RWPE2 (cell line): ENCODE data around the gene PKM.

ENCODE experiments used
- ATAC-seq: fragments of 200-7000 bp; cut with Tn5 transposase; 3 replicates; pipeline ENCODE4 v1.9.1; 2021; ENCODE audit warnings: low read depth
- DNase-seq: peaks from one replicate; pipeline ENCODE4 v3.0.0-alpha.2; 2020; ENCODE audit warnings: low spot score
- H3K27ac ChIP-seq: fragments of 450-650 bp; 2 replicates; pipeline ENCODE4 v1.5.1; 2017; ENCODE audit warnings: mild to moderate bottlenecking; ENCODE audit not compliant: poor library complexity, severe bottlenecking
- H3K27me3 ChIP-seq: fragments of 250-450 bp; sonication (Bioruptor Pico); 2 replicates; pipeline ENCODE4 v1.5.1; 2021; ENCODE audit warnings: mild to moderate bottlenecking, moderate library complexity; ENCODE audit not compliant: insufficient read depth, poor library complexity, severe bottlenecking
- H3K36me3 ChIP-seq: fragments of 250-450 bp; sonication (Bioruptor Pico); 2 replicates; pipeline ENCODE4 v1.5.1; 2020; ENCODE audit warnings: low read depth, mild to moderate bottlenecking, moderate library complexity
- H3K4me1 ChIP-seq: fragments of 250-450 bp; sonication (Bioruptor Pico); 2 replicates; pipeline ENCODE4 v1.5.1; 2021; ENCODE audit warnings: mild to moderate bottlenecking, moderate library complexity; ENCODE audit not compliant: insufficient read depth, poor library complexity, severe bottlenecking
- H3K4me3 ChIP-seq: fragments of 250-450 bp; sonication (Bioruptor Pico); 2 replicates; pipeline ENCODE4 v1.5.1; 2021; ENCODE audit warnings: mild to moderate bottlenecking, moderate library complexity; ENCODE audit not compliant: severe bottlenecking
- H3K9me3 ChIP-seq: fragments of 250-450 bp; sonication (Bioruptor Pico); 2 replicates; pipeline ENCODE4 v1.5.1; 2021; ENCODE audit warnings: mild to moderate bottlenecking, moderate library complexity; ENCODE audit not compliant: severe bottlenecking
- CTCF ChIP-seq: fragments of 450-650 bp; IDR thresholded peaks from one replicate; pipeline ENCODE4 v1.5.1; 2017; ENCODE audit warnings: mild to moderate bottlenecking, moderate library complexity; ENCODE audit not compliant: poor library complexity, severe bottlenecking

The PKM gene

GRCh38 chr15:72197460-72198355 is 33.3 kb downstream of the PKM start, which contains the start of gene GRAMD2A:
GRAMD2A (minus strand) TSS chr15:72197787.
- DNase-seq (peak; percentile 92), ATAC-seq (peak; percentile 77)
- peaks cover 3% of the 10 kb centered on the region for H3K4me1 ChIP-seq
- H3K27me3 ChIP-seq = no peaks in the 10 kb centered on the region
- no peaks in the 10 kb centered on the region for H3K9me3 ChIP-seq
- peak; percentile 9 for TF ChIP-seq CTCF
- H3K27ac ChIP-seq = peak within 1 kb of the TSS; percentile 91
- peaks cover 44% of the 10 kb centered on the region for H3K36me3 ChIP-seq
- peak within 1 kb of the TSS; percentile 47 for H3K4me3 ChIP-seq

- no peak for DNase-seq
- no peaks in the 10 kb centered on the region for H3K9me3 ChIP-seq
- peak overlapping the region; percentile 47 for H3K4me3 ChIP-seq
- peak overlapping the region; percentile 91 for H3K27ac ChIP-seq
- peaks cover 40% of the 10 kb centered on the region for H3K36me3 ChIP-seq
- no peaks in the 10 kb centered on the region for H3K27me3 ChIP-seq
- peaks cover 9% of the 10 kb centered on the region for H3K4me1 ChIP-seq
- ATAC-seq = peak; percentile 7
- no peak for TF ChIP-seq CTCF
Observed at GRCh38 chr15:72197041-72197459, 33.9 kb downstream of the PKM start.

- DNase-seq (no peak), ATAC-seq (0 out of 3 replicates have a peak, but pooled peaks have one; percentile 0)
- peak overlapping the region; percentile 47 for H3K4me3 ChIP-seq
- peaks cover 39% of the 10 kb centered on the region for H3K36me3 ChIP-seq
- H3K4me1 ChIP-seq = peaks cover 14% of the 10 kb centered on the region
- TF ChIP-seq CTCF = no peak
- H3K27ac ChIP-seq = peak overlapping the region; percentile 91
- H3K9me3 ChIP-seq = no peaks in the 10 kb centered on the region
- H3K27me3 ChIP-seq = no peaks in the 10 kb centered on the region
Observed at GRCh38 chr15:72196409-72197040, 34.5 kb downstream of the PKM start.

GRCh38 chr15:72195101-72195511 is 35.9 kb downstream of the PKM start:
- Histone ChIP-seq H3K9me3 (no peaks in the 10 kb centered on the region), H3K27ac (peak overlapping the region; percentile 91), H3K4me1 (peaks cover 15% of the 10 kb centered on the region), H3K27me3 (no peaks in the 10 kb centered on the region), H3K36me3 (peaks cover 25% of the 10 kb centered on the region), H3K4me3 (no peak overlapping the region)
- no peak for DNase-seq
- ATAC-seq = no peak
- TF ChIP-seq CTCF = no peak
